HG03045 (cell line): ENCODE measurements around the gene PPFIBP2.
"Not testable (repeated sequence)": the region's sequence is repeated elsewhere in the genome, so short reads cannot be mapped to it uniquely, and the experiment has no call there.

ENCODE experiments used
- ATAC-seq: cut with Tn5 transposase; IDR thresholded peaks from one replicate; pipeline ENCODE4 v1.9.1; 2021; ENCODE audit warnings: mild to moderate bottlenecking, moderate library complexity; ENCODE audit not compliant: unreplicated experiment

The PPFIBP2 gene

GRCh38 chr11:7498193-7498592 lies 15.6 kb upstream of the PPFIBP2 start:
- no peak for ATAC-seq

GRCh38 chr11:7499081-7499480 lies 14.7 kb upstream of the PPFIBP2 start:
- ATAC-seq: no peak

GRCh38 chr11:7500251-7500650 lies 13.5 kb upstream of the PPFIBP2 start:
- no peak for ATAC-seq

- ATAC-seq: no peak
Observed at GRCh38 chr11:7501251-7501650, 12.5 kb upstream of the PPFIBP2 start.

GRCh38 chr11:7501894-7502293 lies 11.9 kb upstream of the PPFIBP2 start:
- no peak for ATAC-seq

- ATAC-seq: no peak
Observed at GRCh38 chr11:7506243-7506642, 7.6 kb upstream of the PPFIBP2 start.

GRCh38 chr11:7508087-7508486 lies 5.7 kb upstream of the PPFIBP2 start:
- no peak for ATAC-seq

- ATAC-seq: no peak
Observed at GRCh38 chr11:7509966-7510365, 3.8 kb upstream of the PPFIBP2 start.

- ATAC-seq: no peak
Observed at GRCh38 chr11:7511401-7511800, 2.4 kb upstream of the PPFIBP2 start.

GRCh38 chr11:7512525-7513233 lies 1.1 kb upstream of the PPFIBP2 start:
- ATAC-seq: peak; percentile 54

GRCh38 chr11:7514099-7514591 lies 346 bp downstream of the PPFIBP2 start:
- peak; percentile 20 for ATAC-seq

GRCh38 chr11:7515447-7515886 lies 1.7 kb downstream of the PPFIBP2 start:
- no peak for ATAC-seq

- no peak for ATAC-seq
Observed at GRCh38 chr11:7516475-7516874, 2.7 kb downstream of the PPFIBP2 start.

- not testable (repeated sequence) for ATAC-seq
Observed at GRCh38 chr11:7517743-7518142, 3.9 kb downstream of the PPFIBP2 start.

GRCh38 chr11:7518811-7519562 lies 5.2 kb downstream of the PPFIBP2 start:
- no peak for ATAC-seq

- peak; percentile 53 for ATAC-seq
Observed at GRCh38 chr11:7520011-7520942, 6.5 kb downstream of the PPFIBP2 start.

GRCh38 chr11:7520981-7521487 lies 7.2 kb downstream of the PPFIBP2 start:
- peak; percentile 77 for ATAC-seq

- no peak for ATAC-seq
Observed at GRCh38 chr11:7522121-7522520, 8.3 kb downstream of the PPFIBP2 start.

- ATAC-seq: no peak
Observed at GRCh38 chr11:7522546-7522945, 8.7 kb downstream of the PPFIBP2 start.

- no peak for ATAC-seq
Observed at GRCh38 chr11:7523416-7524210, 9.8 kb downstream of the PPFIBP2 start.
